Activated T-cell treated with anti-CD3 and anti-CD28 coated beads, Interleukin-2, amount 50 U/mL, for 4 hours (primary cell): ENCODE measurements around the gene PRMT2. TPM values are rescaled to one million over a fixed set of nuclear protein-coding genes. Genes with fewer than 3 reads are reported as not detected.

Experiments
- ATAC-seq, 2 donors: fragments of 200-7000 bp; cut with Tn5 transposase; one replicate each; pipeline ENCODE4 v1.10.0; 2021
- DNase-seq: peaks from one replicate; pipeline ENCODE4 v3.0.0-alpha.2; 2020
- H3K27me3 Mint-ChIP-seq: one replicate; pipeline ENCODE4 v1.8.0; 2021; ENCODE audit warnings: low read depth, mixed read lengths
- H3K36me3 Mint-ChIP-seq: one replicate; pipeline ENCODE4 v1.8.0; 2022; ENCODE audit warnings: mixed read lengths; ENCODE audit not compliant: insufficient read depth
- H3K4me1 Mint-ChIP-seq: one replicate; pipeline ENCODE4 v1.8.0; 2021; ENCODE audit warnings: low read depth, mixed read lengths
- H3K4me3 Mint-ChIP-seq: one replicate; pipeline ENCODE4 v1.8.0; 2021; ENCODE audit warnings: mild to moderate bottlenecking, moderate library complexity, mixed read lengths
- H3K9me3 Mint-ChIP-seq: one replicate; pipeline ENCODE4 v1.8.0; 2021; ENCODE audit warnings: mixed read lengths
- total RNA-seq, 3 donors: library from RNA; stranded (reverse); gene quantifications; one replicate each; pipeline ENCODE4 v1.2.1, GENCODE V29; 2021

The PRMT2 gene
- total RNA-seq, 3 donors from 2014 or later: 24.4 to 25.3 (median 24.7) TPM

DNA sequence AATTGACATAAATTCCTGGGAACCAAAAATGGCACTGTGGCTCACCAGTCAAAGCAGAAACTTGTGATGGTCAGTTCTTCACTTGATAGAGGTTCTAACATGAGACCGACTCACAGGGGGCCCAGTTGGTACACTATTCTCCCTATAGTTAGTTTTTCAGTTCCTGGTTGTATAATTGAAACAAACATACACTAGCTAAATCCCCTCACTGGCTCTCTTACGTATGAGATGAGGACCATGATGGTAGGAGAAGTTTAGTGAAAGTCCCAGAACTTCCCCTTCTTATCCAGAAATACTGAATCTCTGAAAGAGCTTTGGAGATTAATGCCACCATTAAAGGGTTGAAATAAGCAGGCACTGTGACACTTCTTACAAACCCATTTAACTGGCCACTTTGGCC is 27.8 kb upstream of the PRMT2 start:
- DNase-seq (no peak), ATAC-seq (no peak)
- Mint-ChIP-seq H3K4me1 (peaks cover 31% of the 10 kb centered on the region), H3K27me3 (no peaks in the 10 kb centered on the region), H3K36me3 (no peaks in the 10 kb centered on the region), H3K4me3 (no peak overlapping the region), H3K9me3 (no peaks in the 10 kb centered on the region)

DNA sequence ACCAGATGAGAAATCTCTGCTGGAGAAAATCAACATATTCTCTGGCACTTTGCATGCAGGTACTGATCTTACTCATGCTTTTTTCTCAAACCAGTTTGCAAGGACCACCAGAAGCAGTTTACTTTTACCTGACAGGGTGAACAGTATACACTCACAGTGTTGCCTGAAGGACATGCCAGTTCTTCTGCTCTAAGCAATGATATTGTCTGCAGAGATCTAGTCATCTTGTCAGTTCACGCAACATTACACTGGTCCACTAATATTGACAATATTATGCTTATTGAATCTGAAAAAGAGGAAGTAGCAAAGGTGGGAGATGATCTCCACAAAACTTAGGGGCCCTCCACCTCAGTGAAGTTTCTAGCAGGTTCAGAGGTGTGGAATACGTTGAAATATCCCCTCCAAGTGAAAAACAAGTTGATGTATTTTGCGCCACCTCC is 26.8 kb upstream of the PRMT2 start:
- no peak for DNase-seq
- H3K36me3 Mint-ChIP-seq: no peaks in the 10 kb centered on the region
- H3K27me3 Mint-ChIP-seq: no peaks in the 10 kb centered on the region
- H3K4me3 Mint-ChIP-seq: no peak overlapping the region
- ATAC-seq: no peak
- peaks cover 31% of the 10 kb centered on the region for H3K4me1 Mint-ChIP-seq
- no peaks in the 10 kb centered on the region for H3K9me3 Mint-ChIP-seq

DNA sequence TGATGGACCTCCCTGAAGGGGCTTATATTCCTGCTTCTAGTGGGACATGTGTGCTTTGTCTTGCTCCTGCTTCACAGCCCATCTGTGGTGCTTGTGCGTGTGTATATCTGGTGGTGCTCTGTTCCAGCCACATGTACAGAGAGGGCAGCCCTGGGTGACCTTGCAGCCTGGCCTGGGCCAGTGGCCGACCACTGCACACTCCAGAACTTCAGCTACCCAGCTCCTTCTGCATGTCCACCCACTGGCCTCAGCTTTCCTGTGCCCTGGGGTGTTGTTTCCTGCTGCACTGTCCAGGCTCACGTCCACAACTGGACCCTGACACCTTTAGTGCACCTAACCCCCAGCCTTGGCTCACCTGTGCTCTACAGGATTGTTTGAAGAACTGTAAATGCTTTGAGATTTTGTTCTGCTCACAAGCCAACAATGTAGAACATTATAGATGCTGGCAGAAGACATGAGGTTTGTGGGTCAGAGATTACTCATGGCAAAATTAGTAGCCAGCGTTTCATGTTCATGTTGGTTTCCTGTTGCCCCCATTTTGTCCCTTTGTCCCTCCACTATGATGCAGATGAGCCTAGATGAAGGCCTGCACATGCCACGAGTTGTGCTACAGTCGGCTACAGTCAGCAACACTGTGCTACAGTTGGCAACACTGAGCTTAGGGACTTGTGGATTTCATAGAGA is 25.3 kb upstream of the PRMT2 start:
- Mint-ChIP-seq H3K4me1 (peaks cover 25% of the 10 kb centered on the region), H3K4me3 (no peak overlapping the region), H3K9me3 (no peaks in the 10 kb centered on the region), H3K36me3 (no peaks in the 10 kb centered on the region), H3K27me3 (no peaks in the 10 kb centered on the region)
- ATAC-seq: no peak
- DNase-seq: no peak

DNA sequence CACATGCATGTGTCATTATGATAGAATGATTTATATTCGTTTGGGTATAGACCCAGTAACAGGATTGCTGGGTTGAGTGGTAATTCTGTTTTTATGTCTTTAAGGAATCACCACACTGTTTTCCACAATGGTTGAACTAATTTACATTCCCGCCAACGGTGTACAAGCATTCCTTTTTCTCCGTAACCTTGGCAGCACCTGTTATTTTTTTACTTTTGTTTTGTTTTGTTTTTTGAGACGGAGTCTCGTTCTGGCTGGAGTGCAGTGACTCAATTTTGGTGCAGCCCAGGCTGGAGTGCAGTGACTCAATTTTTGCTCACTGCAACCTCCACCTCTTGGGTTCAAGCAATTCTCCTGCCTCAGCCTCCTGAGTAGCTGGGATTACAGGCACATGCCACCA is 22.1 kb upstream of the PRMT2 start:
- H3K36me3 Mint-ChIP-seq: no peaks in the 10 kb centered on the region
- peaks cover 3% of the 10 kb centered on the region for H3K9me3 Mint-ChIP-seq
- ATAC-seq: no peak
- H3K4me3 Mint-ChIP-seq: no peak overlapping the region
- H3K4me1 Mint-ChIP-seq: no peaks in the 10 kb centered on the region
- peaks cover 3% of the 10 kb centered on the region for H3K27me3 Mint-ChIP-seq
- DNase-seq: no peak

DNA sequence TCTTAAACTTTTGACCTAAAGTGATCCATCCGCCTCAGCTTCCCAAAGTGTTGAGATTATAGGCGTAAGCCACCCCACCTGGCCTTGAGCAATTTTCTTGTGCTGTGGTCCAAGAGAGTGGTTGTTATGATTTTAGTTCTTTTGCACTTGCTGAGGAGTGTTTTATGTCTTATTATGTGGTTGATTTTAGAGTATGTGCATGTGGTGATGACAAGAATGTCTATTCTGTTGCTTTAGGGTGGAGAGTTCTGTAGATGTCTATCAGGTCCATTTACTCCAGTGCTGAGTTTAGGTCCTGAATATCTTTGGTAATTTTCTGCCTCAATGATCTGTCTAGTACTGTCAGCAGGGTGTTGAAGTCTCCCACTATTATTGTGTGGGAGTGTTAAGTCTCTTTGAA is 19.4 kb upstream of the PRMT2 start:
- peaks cover 3% of the 10 kb centered on the region for H3K27me3 Mint-ChIP-seq
- H3K36me3 Mint-ChIP-seq: no peaks in the 10 kb centered on the region
- no peak overlapping the region for H3K4me3 Mint-ChIP-seq
- ATAC-seq: no peak
- H3K9me3 Mint-ChIP-seq: peaks cover 3% of the 10 kb centered on the region
- peaks cover 12% of the 10 kb centered on the region for H3K4me1 Mint-ChIP-seq
- DNase-seq: no peak

DNA sequence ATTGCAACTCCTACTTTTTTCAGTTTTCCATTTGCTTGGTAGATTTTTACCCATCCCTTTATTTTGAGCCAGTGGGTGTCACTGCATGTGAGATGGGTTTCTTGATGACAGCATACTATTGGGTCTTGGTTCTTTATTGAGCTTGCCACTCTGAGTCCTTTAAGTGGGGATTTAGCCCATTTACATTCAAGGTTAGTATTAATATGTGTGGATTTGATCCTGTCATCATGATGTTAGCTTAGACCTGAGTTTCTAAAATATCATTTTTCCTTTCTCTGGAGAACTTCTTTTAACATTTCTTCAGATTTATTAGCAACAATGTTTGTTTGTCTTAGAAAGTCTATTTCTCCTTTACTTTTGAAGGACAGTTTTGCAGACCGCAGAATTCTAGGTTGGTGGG is 18.8 kb upstream of the PRMT2 start:
- no peak overlapping the region for H3K4me3 Mint-ChIP-seq
- H3K27me3 Mint-ChIP-seq: peaks cover 3% of the 10 kb centered on the region
- ATAC-seq (no peak), DNase-seq (no peak)
- H3K9me3 Mint-ChIP-seq: peaks cover 3% of the 10 kb centered on the region
- H3K36me3 Mint-ChIP-seq: no peaks in the 10 kb centered on the region
- peaks cover 18% of the 10 kb centered on the region for H3K4me1 Mint-ChIP-seq

DNA sequence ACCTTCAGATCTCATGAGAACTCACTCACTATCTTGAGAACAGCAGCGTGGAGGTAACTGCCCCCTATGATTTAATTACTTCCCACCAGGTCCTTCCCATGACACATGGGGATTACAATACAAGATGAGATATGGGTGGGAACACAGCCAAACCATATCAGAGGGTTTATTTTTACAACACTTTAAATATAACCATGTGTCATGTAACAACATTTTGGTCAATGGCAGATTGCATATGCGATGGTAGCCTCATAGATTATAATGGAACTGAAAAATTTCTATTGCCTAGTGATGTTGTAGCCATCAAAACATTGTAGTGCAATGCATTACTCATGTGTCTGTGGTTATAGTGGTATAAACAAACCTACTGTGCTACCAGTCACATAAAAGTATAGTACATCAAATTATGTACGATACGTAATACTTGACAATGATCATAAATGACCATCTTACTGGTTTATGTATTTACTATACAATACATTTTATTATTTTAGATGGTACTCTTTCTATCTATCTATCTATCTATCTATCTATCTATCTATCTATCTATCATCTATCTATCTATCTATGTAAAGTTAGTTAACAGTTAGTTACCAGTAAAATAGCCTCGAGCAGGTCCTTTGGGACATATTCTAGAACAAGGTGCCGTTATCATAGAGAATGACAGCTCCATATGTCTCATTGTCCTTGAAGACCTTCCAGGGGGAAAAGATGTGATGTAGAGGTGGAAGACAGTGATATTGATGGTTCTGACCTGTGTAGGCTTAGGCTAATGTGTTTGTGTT is 18.0 kb upstream of the PRMT2 start:
- no peak for DNase-seq
- H3K36me3 Mint-ChIP-seq: no peaks in the 10 kb centered on the region
- peaks cover 3% of the 10 kb centered on the region for H3K9me3 Mint-ChIP-seq
- H3K27me3 Mint-ChIP-seq: peaks cover 3% of the 10 kb centered on the region
- H3K4me3 Mint-ChIP-seq: no peak overlapping the region
- peak in 1 of 2 donors; percentile 22 for ATAC-seq
- H3K4me1 Mint-ChIP-seq: peaks cover 26% of the 10 kb centered on the region

DNA sequence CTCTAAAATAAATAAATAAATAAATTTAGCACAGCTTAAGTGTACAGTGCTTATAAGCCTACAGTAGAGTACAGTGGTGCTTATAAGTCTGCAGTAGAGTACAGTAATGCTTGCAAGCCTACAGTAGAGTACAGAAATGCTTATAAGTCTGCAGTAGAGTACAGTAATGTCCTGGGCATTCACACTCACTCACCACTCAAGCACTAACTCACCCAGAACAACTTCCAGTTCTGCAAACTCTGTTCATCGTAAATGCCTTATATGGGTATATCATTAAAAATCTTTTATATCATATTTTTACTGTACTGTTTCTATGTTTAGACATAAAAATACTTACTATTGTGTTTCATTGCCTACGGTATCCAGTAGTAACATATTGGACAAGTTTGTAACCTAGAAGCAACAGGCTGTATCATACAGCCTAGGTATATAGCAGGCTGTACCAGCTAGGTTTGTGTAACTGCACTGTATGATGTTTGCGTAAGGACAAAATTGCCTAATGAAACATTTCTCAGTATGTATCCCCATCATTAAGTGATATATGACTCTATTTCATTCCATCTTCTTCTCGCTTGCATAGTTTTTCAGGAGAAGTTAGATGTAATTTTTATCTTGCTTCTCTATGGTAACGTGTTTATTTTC is 16.6 kb upstream of the PRMT2 start:
- peaks cover 33% of the 10 kb centered on the region for H3K4me1 Mint-ChIP-seq
- no peak overlapping the region for H3K4me3 Mint-ChIP-seq
- H3K9me3 Mint-ChIP-seq: peaks cover 3% of the 10 kb centered on the region
- no peaks in the 10 kb centered on the region for H3K36me3 Mint-ChIP-seq
- H3K27me3 Mint-ChIP-seq: peaks cover 3% of the 10 kb centered on the region
- ATAC-seq (no peak), DNase-seq (no peak)

DNA sequence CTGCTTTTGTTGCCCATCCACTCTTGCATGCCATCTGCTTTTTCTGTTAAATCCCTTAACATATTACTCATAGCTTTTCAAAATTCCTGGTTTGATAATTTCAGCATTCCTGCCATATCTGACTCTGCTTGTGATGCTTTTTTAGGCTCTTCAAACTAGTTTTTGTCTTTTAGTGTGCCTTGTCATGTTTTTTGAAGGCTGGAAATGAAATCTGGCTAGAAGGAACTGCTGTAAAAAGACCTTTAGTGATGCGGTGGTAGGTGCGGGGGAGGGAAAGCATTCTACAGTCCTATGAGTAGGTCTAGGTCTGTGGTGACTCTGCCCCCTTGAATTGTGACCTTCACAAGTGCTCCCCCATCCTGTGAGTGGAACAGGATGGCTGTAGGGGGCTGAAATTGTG is 15.6 kb upstream of the PRMT2 start:
- H3K9me3 Mint-ChIP-seq: peaks cover 3% of the 10 kb centered on the region
- no peak overlapping the region for H3K4me3 Mint-ChIP-seq
- H3K27me3 Mint-ChIP-seq: peaks cover 3% of the 10 kb centered on the region
- ATAC-seq (no peak), DNase-seq (no peak)
- H3K4me1 Mint-ChIP-seq: peaks cover 35% of the 10 kb centered on the region
- H3K36me3 Mint-ChIP-seq: no peaks in the 10 kb centered on the region

DNA sequence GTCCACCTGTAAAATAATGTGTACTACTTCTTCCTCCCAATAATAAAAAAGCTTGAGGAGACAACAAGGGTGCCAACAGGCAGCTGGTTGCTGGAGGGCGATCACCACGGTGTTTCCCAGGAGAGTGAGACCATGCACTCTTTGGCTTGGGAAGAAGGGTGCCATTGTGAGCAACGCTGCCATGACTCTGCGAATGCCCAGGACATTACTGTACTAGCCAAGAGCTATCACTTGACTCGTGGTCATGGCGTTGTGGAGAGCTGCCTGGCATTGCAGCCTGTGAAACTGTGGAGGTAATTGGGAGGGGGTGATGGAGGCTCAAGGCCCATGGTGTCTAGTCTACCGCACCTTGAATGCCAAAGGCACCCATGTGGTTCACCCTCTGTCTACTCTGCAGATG is 14.6 kb upstream of the PRMT2 start:
- Mint-ChIP-seq H3K9me3 (peaks cover 5% of the 10 kb centered on the region), H3K36me3 (no peaks in the 10 kb centered on the region), H3K4me1 (peaks cover 41% of the 10 kb centered on the region), H3K27me3 (no peaks in the 10 kb centered on the region), H3K4me3 (no peak overlapping the region)
- DNase-seq (no peak), ATAC-seq (no peak)

DNA sequence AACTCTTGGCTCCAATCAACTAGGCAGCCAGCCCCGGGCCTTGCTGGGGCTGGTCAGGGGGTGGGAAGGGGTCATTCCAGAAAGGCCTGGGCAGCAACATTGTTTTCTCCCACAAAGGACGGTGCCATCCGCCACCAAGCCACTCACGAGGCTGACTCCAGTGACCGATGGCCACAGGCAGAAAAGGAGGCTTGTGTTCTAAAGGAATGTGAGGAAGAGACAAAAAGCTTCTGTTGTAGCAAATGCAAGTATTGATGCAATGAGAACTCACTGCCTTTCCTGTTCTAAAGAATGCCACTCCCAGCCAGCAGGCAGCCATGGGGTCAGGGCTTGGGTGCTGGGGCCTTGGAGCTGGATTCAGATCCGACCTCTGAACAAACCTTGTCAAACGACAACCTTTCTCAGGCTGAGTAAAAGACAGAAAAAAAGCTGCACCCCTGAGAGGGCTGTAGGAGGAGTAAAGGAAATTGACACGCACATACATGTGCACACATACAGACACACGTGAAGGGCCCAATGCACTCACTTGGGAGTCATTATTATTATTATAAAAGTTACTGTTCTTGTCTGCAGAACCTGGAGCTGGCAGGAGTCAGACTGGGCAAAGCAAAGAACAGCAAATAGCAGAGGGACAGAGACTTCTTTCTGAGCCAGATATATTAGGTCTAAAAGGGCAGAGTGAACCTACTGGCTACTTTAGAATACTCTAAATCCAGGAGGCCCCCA is 13.9 kb upstream of the PRMT2 start:
- no peaks in the 10 kb centered on the region for H3K36me3 Mint-ChIP-seq
- H3K9me3 Mint-ChIP-seq: peaks cover 5% of the 10 kb centered on the region
- ATAC-seq (peak; percentile 68 to 69), DNase-seq (no peak)
- peaks cover 48% of the 10 kb centered on the region for H3K4me1 Mint-ChIP-seq
- H3K27me3 Mint-ChIP-seq: no peaks in the 10 kb centered on the region
- H3K4me3 Mint-ChIP-seq: no peak overlapping the region

DNA sequence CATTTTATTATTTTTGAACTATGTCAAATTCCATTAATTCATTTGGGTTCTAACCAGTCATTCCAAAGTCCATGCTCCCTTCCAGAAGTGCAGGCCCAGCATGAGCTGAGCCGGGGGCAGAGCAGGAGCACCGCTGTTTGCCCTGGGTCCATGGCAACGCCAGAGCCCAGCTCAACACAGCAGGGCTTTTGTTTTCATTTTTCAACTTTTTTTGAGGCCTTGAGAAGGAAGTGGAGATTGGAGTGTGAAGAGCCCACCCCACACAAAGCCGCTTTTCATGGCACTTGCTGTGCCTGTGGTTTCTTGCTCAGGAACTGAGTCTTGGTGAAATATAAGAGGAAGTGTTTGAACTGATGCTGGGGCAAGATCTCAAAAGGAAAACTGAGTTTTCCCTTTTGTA is 13.2 kb upstream of the PRMT2 start:
- no peaks in the 10 kb centered on the region for H3K27me3 Mint-ChIP-seq
- ATAC-seq (peak; percentile 58 to 66), DNase-seq (no peak)
- H3K36me3 Mint-ChIP-seq: no peaks in the 10 kb centered on the region
- peaks cover 54% of the 10 kb centered on the region for H3K4me1 Mint-ChIP-seq
- H3K4me3 Mint-ChIP-seq: peak overlapping the region; percentile 29
- peaks cover 5% of the 10 kb centered on the region for H3K9me3 Mint-ChIP-seq

DNA sequence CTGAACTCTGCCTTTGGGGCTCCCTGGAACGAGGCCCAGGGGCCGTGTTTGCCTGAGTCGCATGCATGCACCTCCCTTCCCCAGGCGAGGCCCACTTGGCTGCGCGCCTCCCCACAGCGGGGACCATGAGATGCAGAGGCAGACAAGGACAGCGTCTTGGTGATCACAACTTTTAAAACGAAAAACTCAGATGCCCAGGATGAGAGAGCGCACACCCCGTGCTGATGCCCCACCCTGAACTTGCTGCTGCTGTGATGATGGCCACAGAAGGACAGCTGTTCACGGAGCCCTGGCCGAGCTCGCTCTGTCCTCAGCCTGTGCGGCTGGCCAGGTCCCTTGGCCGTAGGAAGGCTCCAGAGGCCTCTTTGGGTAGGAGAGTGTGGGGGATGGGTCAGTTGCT is 11.4 kb upstream of the PRMT2 start:
- Mint-ChIP-seq H3K4me3 (no peak overlapping the region), H3K36me3 (no peaks in the 10 kb centered on the region), H3K9me3 (peaks cover 5% of the 10 kb centered on the region), H3K27me3 (no peaks in the 10 kb centered on the region), H3K4me1 (peaks cover 61% of the 10 kb centered on the region)
- DNase-seq (no peak), ATAC-seq (no peak)

DNA sequence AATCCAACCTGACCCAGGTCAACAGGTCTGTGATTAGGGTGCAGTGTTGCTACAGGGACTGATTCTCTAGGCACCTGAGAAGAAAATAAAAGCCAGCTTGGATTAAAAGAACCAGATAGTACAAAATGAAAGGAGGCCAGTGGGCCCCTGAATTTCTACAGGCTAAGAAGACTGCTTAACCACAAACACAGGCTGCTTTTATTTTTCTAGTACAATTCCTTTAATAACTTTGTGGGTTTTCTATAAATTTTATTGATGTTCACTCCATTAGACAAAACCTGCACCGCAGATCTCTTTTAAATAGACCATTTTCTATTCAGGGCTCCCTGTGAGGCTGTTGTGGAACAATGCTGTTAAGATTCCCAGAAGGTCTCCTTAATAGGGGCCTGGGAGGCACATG is 9.7 kb upstream of the PRMT2 start:
- Mint-ChIP-seq H3K36me3 (no peaks in the 10 kb centered on the region), H3K27me3 (no peaks in the 10 kb centered on the region), H3K4me3 (no peak overlapping the region), H3K4me1 (peaks cover 53% of the 10 kb centered on the region), H3K9me3 (peaks cover 5% of the 10 kb centered on the region)
- ATAC-seq (no peak), DNase-seq (no peak)
